H9 (cell line): Measurements from ENCODE around the gene LAMA5. TPM values are rescaled to one million over a fixed set of nuclear protein-coding genes. Genes with fewer than 3 reads are reported as not detected.

Experiments
- DNase-seq: peaks from one replicate; pipeline ENCODE4 v3.0.0-alpha.2; 2017
- H2AFZ ChIP-seq: one replicate; pipeline ENCODE4 v1.6.1; 2013; ENCODE audit warnings: mild to moderate bottlenecking, low read length, control low read depth, moderate library complexity
- H2AK5ac ChIP-seq: 2 replicates; pipeline ENCODE4 v1.6.1; 2013; ENCODE audit warnings: low read length, control low read depth, mixed read lengths; ENCODE audit not compliant: insufficient read length
- H2BK120ac ChIP-seq: one replicate; pipeline ENCODE4 v1.6.1; 2013; ENCODE audit warnings: low read depth, mild to moderate bottlenecking, low read length, control low read depth, inconsistent platforms; ENCODE audit not compliant: poor library complexity, severe bottlenecking
- H2BK12ac ChIP-seq: 2 replicates; pipeline ENCODE4 v1.6.1; 2013; ENCODE audit warnings: low read length, control low read depth, mixed read lengths, low read depth; ENCODE audit not compliant: insufficient read length
- H2BK15ac ChIP-seq: 2 replicates; pipeline ENCODE4 v1.6.1; 2013; ENCODE audit warnings: low read depth, low read length, control low read depth
- H2BK20ac ChIP-seq: one replicate; pipeline ENCODE4 v1.6.1; 2013; ENCODE audit warnings: low read depth, mild to moderate bottlenecking, low read length, control low read depth, inconsistent platforms; ENCODE audit not compliant: poor library complexity, severe bottlenecking
- H2BK5ac ChIP-seq: 2 replicates; pipeline ENCODE4 v1.6.1; 2013; ENCODE audit warnings: low read length, control low read depth, mixed read lengths; ENCODE audit not compliant: insufficient read length
- H3K14ac ChIP-seq: 2 replicates; pipeline ENCODE4 v1.6.1; 2013; ENCODE audit warnings: low read length, control low read depth; ENCODE audit not compliant: insufficient read depth
- H3K18ac ChIP-seq: 2 replicates; pipeline ENCODE4 v1.6.1; 2013; ENCODE audit warnings: low read depth, mild to moderate bottlenecking, mixed read lengths, low read length, control low read depth; ENCODE audit not compliant: insufficient read length
- H3K23ac ChIP-seq: 2 replicates; pipeline ENCODE4 v1.6.1; 2013; ENCODE audit warnings: low read length, control low read depth, mixed read lengths, low read depth; ENCODE audit not compliant: insufficient read length
- H3K23me2 ChIP-seq: 2 replicates; pipeline ENCODE4 v1.6.1; 2013; ENCODE audit warnings: low read depth, mild to moderate bottlenecking, mixed read lengths, low read length, control low read depth; ENCODE audit not compliant: insufficient read length, poor library complexity, severe bottlenecking
- H3K27ac ChIP-seq: 2 replicates; pipeline ENCODE4 v1.5.1; 2013; ENCODE audit warnings: low read length, control low read depth, mixed read lengths, low read depth; ENCODE audit not compliant: insufficient read length
- H3K27me3 ChIP-seq: 2 replicates; pipeline ENCODE4 v1.6.1; 2013; ENCODE audit warnings: low read length, control low read depth, inconsistent platforms; ENCODE audit not compliant: insufficient read depth
- H3K4ac ChIP-seq: 2 replicates; pipeline ENCODE4 v1.6.1; 2013; ENCODE audit warnings: low read depth, mild to moderate bottlenecking, control low read depth, inconsistent platforms, low read length, moderate library complexity
- H3K4me1 ChIP-seq: 2 replicates; pipeline ENCODE4 v1.6.1; 2013; ENCODE audit warnings: low read length, control low read depth, inconsistent platforms; ENCODE audit not compliant: insufficient read depth
- H3K4me2 ChIP-seq: 2 replicates; pipeline ENCODE4 v1.6.1; 2013; ENCODE audit warnings: low read length, control low read depth, mixed read lengths; ENCODE audit not compliant: insufficient read length, insufficient read depth
- H3K56ac ChIP-seq: 2 replicates; pipeline ENCODE4 v1.6.1; 2013; ENCODE audit warnings: low read depth, mild to moderate bottlenecking, mixed read lengths, low read length, control low read depth; ENCODE audit not compliant: insufficient read length
- H3K79me1 ChIP-seq: 2 replicates; pipeline ENCODE4 v1.6.1; 2013; ENCODE audit warnings: low read depth, mild to moderate bottlenecking, moderate library complexity, low read length, control low read depth, inconsistent platforms; ENCODE audit not compliant: insufficient read depth, poor library complexity, severe bottlenecking
- H3K79me2 ChIP-seq: 2 replicates; pipeline ENCODE4 v1.6.1; 2013; ENCODE audit warnings: low read length, control low read depth, inconsistent platforms; ENCODE audit not compliant: insufficient read depth
- H3K9ac ChIP-seq: 2 replicates; pipeline ENCODE4 v1.6.1; 2013; ENCODE audit warnings: low read length, control low read depth, mixed read lengths; ENCODE audit not compliant: insufficient read length; ENCODE audit errors: extremely low read depth
- H3K9me3 ChIP-seq: one replicate; pipeline ENCODE4 v1.6.1; 2013; ENCODE audit warnings: low read depth, low read length, inconsistent platforms; ENCODE audit not compliant: control insufficient read depth
- H3T11ph ChIP-seq: one replicate; pipeline ENCODE4 v1.6.1; 2013; ENCODE audit warnings: mild to moderate bottlenecking, low read length, control low read depth, inconsistent platforms
- H4K20me1 ChIP-seq: one replicate; pipeline ENCODE4 v1.6.1; 2013; ENCODE audit not compliant: control insufficient read depth, insufficient read length, insufficient read depth
- H4K5ac ChIP-seq: 2 replicates; pipeline ENCODE4 v1.6.1; 2013; ENCODE audit warnings: low read depth, mild to moderate bottlenecking, mixed read lengths, low read length, control low read depth; ENCODE audit not compliant: insufficient read length
- H4K8ac ChIP-seq: replicated peaks from 2 replicates; pipeline ENCODE4 v1.6.1; 2013; ENCODE audit warnings: low read length, control low read depth, mixed read lengths, low read depth; ENCODE audit not compliant: insufficient read length
- H4K91ac ChIP-seq: 2 replicates; pipeline ENCODE4 v1.6.1; 2013; ENCODE audit warnings: low read depth, mild to moderate bottlenecking, moderate library complexity, mixed read lengths, low read length, control low read depth; ENCODE audit not compliant: insufficient read length
- H3K27ac Mint-ChIP-seq, 3 experiments: 2 replicates in 2 of 3; 3 replicates in 1 of 3; pipeline ENCODE4 v1.8.0; 2020 to 2021; ENCODE audit warnings: mixed read lengths in 3 of 3, mild to moderate bottlenecking in 1 of 3, moderate library complexity in 1 of 3
- H3K27me3 Mint-ChIP-seq: 2 replicates; pipeline ENCODE4 v1.8.0; 2021; ENCODE audit warnings: low read depth, mild to moderate bottlenecking, moderate library complexity, mixed read lengths
- H3K36me3 Mint-ChIP-seq, 3 experiments: 2 replicates in 2 of 3; 3 replicates in 1 of 3; pipeline ENCODE4 v1.8.0; 2020 to 2021; ENCODE audit warnings: low read depth in 3 of 3, mixed read lengths in 3 of 3; ENCODE audit not compliant: insufficient read depth in 1 of 3
- H3K4me1 Mint-ChIP-seq, 2 experiments: 2 replicates each; pipeline ENCODE4 v1.8.0; 2020; ENCODE audit warnings: mixed read lengths in 2 of 2
- H3K4me3 Mint-ChIP-seq, 2 experiments: 2 replicates in 1 of 2; 3 replicates in 1 of 2; pipeline ENCODE4 v1.8.0; 2020 to 2021; ENCODE audit warnings: mild to moderate bottlenecking in 2 of 2, mixed read lengths in 2 of 2, moderate library complexity in 1 of 2
- H3K9me3 Mint-ChIP-seq, 2 experiments: 2 replicates in 1 of 2; 3 replicates in 1 of 2; pipeline ENCODE4 v1.8.0; 2020; ENCODE audit warnings: mild to moderate bottlenecking in 2 of 2, mixed read lengths in 2 of 2, moderate library complexity in 1 of 2
- WGBS: extraction: QIAGEN DNeasy Blood & Tissue Kit; methylation state at CpG from one replicate; pipeline ENCODE4 v1.1.7; 2013; ENCODE audit warnings: missing lambda C conversion rate, low lambda C conversion rate, mixed read lengths; ENCODE audit not compliant: insufficient read length; ENCODE audit errors: extremely low coverage; 5-methylcytosine and 5-hydroxymethylcytosine counted together
- total RNA-seq: library from RNA; stranded (reverse); gene quantifications from 2 replicates; pipeline ENCODE4 v1.2.1, GENCODE V29; 2021
- TF ChIP-seq, protein P1 (sequence below): fragments of 200-600 bp; sonication (generic); conservative IDR thresholded peaks from 3 replicates; pipeline ENCODE4 v1.8.0; 2021; ENCODE audit warnings: antibody characterized with exemption, mild to moderate bottlenecking

The LAMA5 gene
- total RNA-seq, 1 experiment from 2014 or later = 200 TPM

DNA sequence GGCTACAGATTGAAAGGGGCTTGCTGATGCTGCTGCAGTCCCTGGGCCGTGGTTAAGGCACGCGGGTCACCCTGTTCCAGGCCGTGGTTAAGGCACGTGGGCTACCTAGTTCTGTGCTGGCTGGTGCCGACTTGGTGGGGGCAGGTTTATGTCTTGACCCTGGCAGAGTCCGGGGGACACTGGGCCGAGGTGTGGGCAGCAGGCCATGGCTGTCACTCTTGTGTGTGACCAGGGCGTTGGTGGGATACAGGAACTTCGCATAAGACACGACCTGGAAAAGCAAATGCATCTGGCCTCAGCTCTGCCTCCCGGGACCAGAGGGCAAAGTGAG lies 26.2 kb upstream of the LAMA5 start:
- Histone ChIP-seq H3K4me1 (no peaks in the 10 kb centered on the region), H3K56ac (no peak overlapping the region), H3K27me3 (no peaks in the 10 kb centered on the region), H3K79me1 (no peaks in the 10 kb centered on the region), H2BK120ac (no peak overlapping the region), H3K23ac (no peak overlapping the region), H2AFZ (no peak overlapping the region), H2BK5ac (no peak overlapping the region), H2BK20ac (no peak overlapping the region), H4K91ac (no peak overlapping the region), H3K9ac (no peak overlapping the region), H3K27ac (no peak overlapping the region), H2BK12ac (no peak overlapping the region), H3K4me2 (no peak overlapping the region), H2AK5ac (no peak overlapping the region), H3K9me3 (no peaks in the 10 kb centered on the region), H4K8ac (no peak overlapping the region), H2BK15ac (no peak overlapping the region), H3K14ac (no peak overlapping the region), H3K4ac (no peak overlapping the region), H3K18ac (no peak overlapping the region), H4K20me1 (peaks cover 8% of the 10 kb centered on the region), H4K5ac (no peak overlapping the region), H3K79me2 (no peaks in the 10 kb centered on the region), H3K23me2 (peaks cover 2% of the 10 kb centered on the region), H3T11ph (no peak overlapping the region)
- H3K27me3 Mint-ChIP-seq = peaks cover 2% of the 10 kb centered on the region; the same call in 1 of the 2 replicates
- DNase-seq = no peak
- H3K9me3 Mint-ChIP-seq = peaks cover 3 to 6% of the 10 kb centered on the region in 2 experiments; a peak in 3 of 5 replicates
- H3K36me3 Mint-ChIP-seq = peaks cover 22 to 36% (median 24%) of the 10 kb centered on the region in 3 experiments; a peak in 6 of 7 replicates
- H3K4me1 Mint-ChIP-seq = peaks cover 5 to 7% of the 10 kb centered on the region in 2 experiments; a peak in 2 of 4 replicates
- no peak overlapping the region for H3K27ac Mint-ChIP-seq
- TF ChIP-seq, protein P1, sequence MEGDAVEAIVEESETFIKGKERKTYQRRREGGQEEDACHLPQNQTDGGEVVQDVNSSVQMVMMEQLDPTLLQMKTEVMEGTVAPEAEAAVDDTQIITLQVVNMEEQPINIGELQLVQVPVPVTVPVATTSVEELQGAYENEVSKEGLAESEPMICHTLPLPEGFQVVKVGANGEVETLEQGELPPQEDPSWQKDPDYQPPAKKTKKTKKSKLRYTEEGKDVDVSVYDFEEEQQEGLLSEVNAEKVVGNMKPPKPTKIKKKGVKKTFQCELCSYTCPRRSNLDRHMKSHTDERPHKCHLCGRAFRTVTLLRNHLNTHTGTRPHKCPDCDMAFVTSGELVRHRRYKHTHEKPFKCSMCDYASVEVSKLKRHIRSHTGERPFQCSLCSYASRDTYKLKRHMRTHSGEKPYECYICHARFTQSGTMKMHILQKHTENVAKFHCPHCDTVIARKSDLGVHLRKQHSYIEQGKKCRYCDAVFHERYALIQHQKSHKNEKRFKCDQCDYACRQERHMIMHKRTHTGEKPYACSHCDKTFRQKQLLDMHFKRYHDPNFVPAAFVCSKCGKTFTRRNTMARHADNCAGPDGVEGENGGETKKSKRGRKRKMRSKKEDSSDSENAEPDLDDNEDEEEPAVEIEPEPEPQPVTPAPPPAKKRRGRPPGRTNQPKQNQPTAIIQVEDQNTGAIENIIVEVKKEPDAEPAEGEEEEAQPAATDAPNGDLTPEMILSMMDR = no peak
- H3K4me3 Mint-ChIP-seq = 0 out of 5 replicates have a peak overlapping the region, but pooled peaks of 1 of the 2 experiments have one; percentile 3
- no CpG with 5 or more reads among the region's 12 CpGs for WGBS
